LNCaP clone FGC (cell line): Measurements from ENCODE around the gene MPC1L.

ENCODE experiments used
- DNase-seq: peaks from one replicate; pipeline ENCODE4 v3.0.0-alpha.2; 2011; ENCODE audit warnings: low read depth
- H3K4me3 ChIP-seq: 2 replicates; pipeline ENCODE4 v1.5.1; 2011; ENCODE audit warnings: mild to moderate bottlenecking, low read depth, low read length, control low read depth
- TF ChIP-seq, protein P1 (sequence below): IDR thresholded peaks from 2 replicates; pipeline ENCODE4 v1.5.1; 2012; ENCODE audit warnings: mild to moderate bottlenecking; ENCODE audit not compliant: control insufficient read depth, insufficient read depth; ENCODE audit errors: extremely low read depth

Gene MPC1L

DNA sequence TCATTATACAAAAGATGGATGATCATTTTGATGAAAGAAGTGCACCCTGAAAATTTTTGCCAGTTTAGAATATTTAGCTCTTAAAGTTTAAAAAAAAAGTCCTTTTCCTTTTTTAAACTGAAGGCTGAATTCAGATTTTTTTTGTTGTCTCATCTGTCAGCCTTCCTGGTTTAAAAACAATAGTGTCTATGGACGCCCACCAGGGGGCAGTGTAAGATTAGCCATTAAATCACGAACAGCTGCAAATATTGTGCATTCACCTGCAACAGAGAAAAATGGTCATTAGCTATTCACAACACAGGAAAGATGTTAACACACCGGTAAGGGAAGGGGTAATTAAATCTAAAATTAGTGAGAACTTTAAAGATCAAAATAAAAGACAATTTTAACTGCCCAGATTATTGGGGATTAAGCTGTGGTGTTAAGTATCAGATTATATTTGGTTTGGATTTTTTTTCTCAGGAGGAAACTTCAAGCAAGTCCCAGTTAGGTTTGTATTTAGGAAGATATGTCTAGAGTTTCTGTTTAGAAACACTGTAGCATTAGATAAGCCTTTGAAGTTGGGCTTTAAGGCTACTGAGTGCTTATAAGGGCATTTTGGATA is 28.5 kb downstream of the MPC1L start:
- peak; percentile 15 for DNase-seq
- TF ChIP-seq, protein P1, sequence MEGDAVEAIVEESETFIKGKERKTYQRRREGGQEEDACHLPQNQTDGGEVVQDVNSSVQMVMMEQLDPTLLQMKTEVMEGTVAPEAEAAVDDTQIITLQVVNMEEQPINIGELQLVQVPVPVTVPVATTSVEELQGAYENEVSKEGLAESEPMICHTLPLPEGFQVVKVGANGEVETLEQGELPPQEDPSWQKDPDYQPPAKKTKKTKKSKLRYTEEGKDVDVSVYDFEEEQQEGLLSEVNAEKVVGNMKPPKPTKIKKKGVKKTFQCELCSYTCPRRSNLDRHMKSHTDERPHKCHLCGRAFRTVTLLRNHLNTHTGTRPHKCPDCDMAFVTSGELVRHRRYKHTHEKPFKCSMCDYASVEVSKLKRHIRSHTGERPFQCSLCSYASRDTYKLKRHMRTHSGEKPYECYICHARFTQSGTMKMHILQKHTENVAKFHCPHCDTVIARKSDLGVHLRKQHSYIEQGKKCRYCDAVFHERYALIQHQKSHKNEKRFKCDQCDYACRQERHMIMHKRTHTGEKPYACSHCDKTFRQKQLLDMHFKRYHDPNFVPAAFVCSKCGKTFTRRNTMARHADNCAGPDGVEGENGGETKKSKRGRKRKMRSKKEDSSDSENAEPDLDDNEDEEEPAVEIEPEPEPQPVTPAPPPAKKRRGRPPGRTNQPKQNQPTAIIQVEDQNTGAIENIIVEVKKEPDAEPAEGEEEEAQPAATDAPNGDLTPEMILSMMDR, result peak; percentile 62
- H3K4me3 ChIP-seq, result no peak overlapping the region

DNA sequence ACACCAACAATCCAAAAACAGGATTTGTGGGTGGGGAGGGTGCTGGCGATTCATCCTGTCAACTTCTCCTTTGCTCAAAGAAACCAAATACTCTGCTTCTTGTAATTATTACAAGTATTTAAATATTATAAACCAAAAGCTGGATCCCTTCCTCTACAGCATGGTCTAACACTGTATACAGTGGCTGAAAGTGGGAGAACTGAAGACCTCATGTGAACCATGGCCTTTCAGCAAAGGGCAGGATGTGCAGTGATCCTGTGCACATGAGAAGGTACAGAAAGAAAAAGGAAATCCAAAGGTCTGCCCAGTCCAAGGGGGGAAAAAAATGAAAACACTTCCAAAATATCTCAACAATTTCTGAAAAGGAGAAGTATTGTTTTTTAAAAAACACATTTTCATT is 29.4 kb downstream of the MPC1L start:
- no peak for DNase-seq
- no peak overlapping the region for H3K4me3 ChIP-seq

DNA sequence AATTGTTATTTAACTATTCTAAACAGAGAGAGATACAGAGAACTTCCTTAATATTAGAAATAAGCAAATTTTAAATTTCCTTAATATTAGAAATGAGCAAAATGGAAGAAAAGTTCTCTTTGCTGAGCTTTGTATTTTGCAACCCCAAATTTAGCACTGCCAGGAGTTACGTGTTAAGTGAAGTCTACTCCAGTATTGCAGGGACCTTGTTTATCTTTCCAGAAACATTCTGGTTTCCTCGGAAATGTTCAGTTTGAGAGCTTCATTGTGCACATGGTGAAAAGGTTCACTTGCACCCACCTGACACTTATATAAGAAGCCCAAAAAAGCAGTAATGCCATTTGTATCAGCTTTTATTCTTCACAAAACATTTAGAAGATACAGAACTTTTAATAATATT is 30.3 kb downstream of the MPC1L start:
- no peak for DNase-seq
- TF ChIP-seq, protein P1, result no peak
- no peak overlapping the region for H3K4me3 ChIP-seq

More for the DNA sequence above, 29.4 kb downstream of the MPC1L start:
- TF ChIP-seq, protein P1, result no peak

DNA sequence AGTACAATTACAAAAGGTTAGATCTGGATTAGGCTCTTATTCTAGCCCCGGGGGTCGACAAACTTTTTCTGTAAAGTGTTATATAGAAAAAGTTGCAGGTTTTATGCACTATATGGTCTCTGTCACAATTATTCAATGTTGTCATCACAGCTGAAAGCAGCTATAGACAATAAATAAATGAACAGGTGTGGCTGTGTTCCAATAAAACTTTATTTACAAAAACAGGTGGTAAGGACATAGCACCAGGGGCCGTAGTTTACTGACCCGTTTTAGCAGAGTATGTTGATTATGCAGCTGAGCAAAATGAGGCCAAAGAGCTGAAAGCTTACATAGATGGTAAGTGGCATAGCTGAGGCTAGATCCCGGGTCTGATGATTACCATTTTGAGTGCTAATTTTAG is 37.2 kb downstream of the MPC1L start:
- no peak for DNase-seq
- H3K4me3 ChIP-seq, result no peak overlapping the region
- TF ChIP-seq, protein P1, result no peak

DNA sequence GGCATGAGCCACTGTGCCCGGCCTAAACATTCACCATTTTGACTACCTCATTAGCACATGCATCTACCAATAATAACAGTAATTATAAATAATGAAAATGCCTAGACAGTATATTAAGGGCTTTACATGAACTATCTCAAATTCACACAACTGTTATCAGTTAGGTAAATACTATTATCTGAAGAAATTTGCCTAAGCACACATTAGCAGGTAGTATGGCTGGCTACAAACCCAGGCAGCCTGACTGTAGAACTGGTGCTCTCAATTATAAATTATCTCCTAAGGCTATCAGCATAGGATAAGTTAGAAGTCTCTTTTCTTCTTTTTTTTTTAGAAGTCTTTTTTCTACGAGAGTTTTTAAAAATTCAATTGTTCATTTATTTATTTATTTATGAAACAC is 38.3 kb downstream of the MPC1L start:
- H3K4me3 ChIP-seq, result no peak overlapping the region
- DNase-seq, result no peak
- TF ChIP-seq, protein P1, result no peak

DNA sequence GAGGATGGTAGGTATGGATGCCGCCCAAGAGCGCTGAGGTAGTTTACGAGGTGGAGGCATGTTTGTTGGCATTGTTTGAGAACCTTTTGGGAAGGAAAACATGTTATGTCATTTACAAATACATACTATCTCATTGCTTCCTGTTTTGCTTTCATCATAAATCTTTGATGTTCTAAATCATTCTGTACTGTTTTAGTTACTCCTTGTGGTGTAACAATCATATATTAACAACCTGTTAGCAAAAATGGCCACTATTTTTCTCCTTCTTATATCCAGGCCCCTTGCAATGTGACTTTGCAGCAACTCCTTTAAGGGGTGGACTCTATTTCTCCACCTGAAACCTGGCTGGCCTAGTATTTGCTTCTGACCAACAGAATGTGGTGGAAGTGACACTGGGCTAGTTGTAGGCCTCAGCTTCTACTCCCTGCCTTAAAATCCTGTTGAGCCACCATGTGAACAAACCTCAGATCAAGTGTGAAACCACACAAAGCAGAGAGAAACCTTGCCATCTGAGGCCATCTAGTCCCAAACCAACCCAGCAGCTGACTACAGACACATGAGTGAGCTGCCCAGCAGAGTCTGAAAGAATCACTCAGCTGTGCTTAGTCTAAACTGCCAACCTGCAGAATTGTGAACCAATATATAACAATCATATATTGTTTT is 40.0 kb downstream of the MPC1L start:
- TF ChIP-seq, protein P1, result no peak

More for the DNA sequence above, 40.0 kb downstream of the MPC1L start:
- peak; percentile 85 for DNase-seq
- no peak overlapping the region for H3K4me3 ChIP-seq
